T-helper 2 cell treated with Interferon-gamma antibody and Interleukin-4, amounts not matched to agents 5 μg/mL and 100 μg/mL, for 36 hours (primary cell): Measurements from ENCODE around the gene TMEM203.

ENCODE experiments used
- DNase-seq: peaks from one replicate; pipeline ENCODE4 v3.0.0; 2021; ENCODE audit warnings: low spot score
- H3K27ac Mint-ChIP-seq: one replicate; pipeline ENCODE4 v1.8.0; 2021; ENCODE audit warnings: mild to moderate bottlenecking, mixed read lengths
- H3K27me3 Mint-ChIP-seq: one replicate; pipeline ENCODE4 v1.8.0; 2021; ENCODE audit warnings: low read depth, mixed read lengths
- H3K36me3 Mint-ChIP-seq: one replicate; pipeline ENCODE4 v1.8.0; 2021; ENCODE audit warnings: low read depth, mixed read lengths
- H3K4me1 Mint-ChIP-seq: one replicate; pipeline ENCODE4 v1.8.0; 2021; ENCODE audit warnings: low read depth, mixed read lengths
- H3K4me3 Mint-ChIP-seq: one replicate; pipeline ENCODE4 v1.8.0; 2022; ENCODE audit warnings: mild to moderate bottlenecking, moderate library complexity, mixed read lengths
- H3K9me3 Mint-ChIP-seq: one replicate; pipeline ENCODE4 v1.8.0; 2021; ENCODE audit warnings: mixed read lengths

The TMEM203 gene

DNA sequence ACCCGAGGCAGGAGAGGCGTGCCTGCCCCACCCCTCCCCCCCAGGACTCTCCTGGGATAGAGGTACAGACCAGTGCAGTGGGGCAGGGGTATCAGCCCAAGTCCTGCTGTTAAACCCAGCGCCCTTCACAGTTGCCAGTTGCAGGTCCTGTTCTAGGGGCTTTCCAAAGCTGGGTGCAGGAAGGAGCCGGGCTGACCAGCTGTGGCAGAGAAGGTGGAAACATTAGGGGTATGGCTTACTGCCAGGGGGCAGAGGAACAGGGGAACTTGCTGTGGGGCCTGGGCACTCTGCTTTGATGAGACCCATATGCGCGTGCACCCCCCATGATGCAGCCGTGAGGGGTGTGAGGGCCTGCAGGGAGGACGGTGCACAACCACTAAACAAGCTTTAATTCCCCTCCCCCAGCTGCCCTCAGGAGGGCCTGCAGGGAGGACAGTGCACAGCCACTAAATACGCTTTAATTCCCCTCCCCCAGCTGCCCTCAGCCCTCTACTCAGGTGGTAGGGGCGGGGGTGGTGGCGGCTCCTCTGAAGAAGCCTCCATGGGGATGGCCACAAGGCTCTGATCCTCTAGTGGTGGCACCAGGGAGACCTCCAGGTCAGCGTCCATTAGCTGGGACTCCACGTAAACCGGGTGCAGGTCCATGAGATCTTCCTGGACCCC is 34.8 kb downstream of the TMEM203 start:
- DNase-seq = no peak

DNA sequence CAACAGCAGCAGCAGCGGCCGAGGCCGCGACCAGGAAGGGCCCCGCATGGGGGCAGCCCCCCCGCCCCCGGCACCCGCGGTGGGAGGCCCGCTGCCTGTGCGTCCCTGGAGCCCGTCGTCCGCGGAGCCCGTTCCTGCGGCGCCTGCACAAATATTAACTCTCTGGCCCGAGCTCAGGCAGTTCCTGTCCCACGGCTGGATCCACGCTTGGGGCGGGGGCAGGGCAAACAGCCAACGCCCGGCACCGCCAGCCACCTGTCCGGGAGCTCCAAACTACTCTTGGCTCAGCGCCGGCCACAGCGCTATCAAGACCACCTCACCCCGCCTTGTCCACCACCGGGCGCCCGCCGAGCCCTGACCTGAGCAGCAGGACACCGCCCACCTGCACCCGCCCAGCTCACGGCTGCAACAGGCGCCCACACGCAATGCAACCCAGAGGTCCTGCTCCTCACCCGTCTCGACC is 35.5 kb downstream of the TMEM203 start, which contains the start of gene LRRC26:
Gene LRRC26, minus strand, starts transcription at position 156 of the 463 bp plus-strand sequence. Its CDS starts 108 bp downstream, at position 48.
- Mint-ChIP-seq H3K4me1 (no peaks in the 10 kb centered on the region), H3K36me3 (no peaks in the 10 kb centered on the region), H3K27me3 (peaks cover 31% of the 10 kb centered on the region), H3K27ac (no peak within 1 kb of the TSS), H3K4me3 (peak within 1 kb of the TSS; percentile 66), H3K9me3 (no peaks in the 10 kb centered on the region)
- DNase-seq = no peak

More for the DNA sequence above, 34.8 kb downstream of the TMEM203 start:
- H3K27ac Mint-ChIP-seq = no peak overlapping the region
- no peak overlapping the region for H3K4me3 Mint-ChIP-seq
- peaks cover 31% of the 10 kb centered on the region for H3K27me3 Mint-ChIP-seq
- H3K36me3 Mint-ChIP-seq = no peaks in the 10 kb centered on the region
- no peaks in the 10 kb centered on the region for H3K4me1 Mint-ChIP-seq
- no peaks in the 10 kb centered on the region for H3K9me3 Mint-ChIP-seq

DNA sequence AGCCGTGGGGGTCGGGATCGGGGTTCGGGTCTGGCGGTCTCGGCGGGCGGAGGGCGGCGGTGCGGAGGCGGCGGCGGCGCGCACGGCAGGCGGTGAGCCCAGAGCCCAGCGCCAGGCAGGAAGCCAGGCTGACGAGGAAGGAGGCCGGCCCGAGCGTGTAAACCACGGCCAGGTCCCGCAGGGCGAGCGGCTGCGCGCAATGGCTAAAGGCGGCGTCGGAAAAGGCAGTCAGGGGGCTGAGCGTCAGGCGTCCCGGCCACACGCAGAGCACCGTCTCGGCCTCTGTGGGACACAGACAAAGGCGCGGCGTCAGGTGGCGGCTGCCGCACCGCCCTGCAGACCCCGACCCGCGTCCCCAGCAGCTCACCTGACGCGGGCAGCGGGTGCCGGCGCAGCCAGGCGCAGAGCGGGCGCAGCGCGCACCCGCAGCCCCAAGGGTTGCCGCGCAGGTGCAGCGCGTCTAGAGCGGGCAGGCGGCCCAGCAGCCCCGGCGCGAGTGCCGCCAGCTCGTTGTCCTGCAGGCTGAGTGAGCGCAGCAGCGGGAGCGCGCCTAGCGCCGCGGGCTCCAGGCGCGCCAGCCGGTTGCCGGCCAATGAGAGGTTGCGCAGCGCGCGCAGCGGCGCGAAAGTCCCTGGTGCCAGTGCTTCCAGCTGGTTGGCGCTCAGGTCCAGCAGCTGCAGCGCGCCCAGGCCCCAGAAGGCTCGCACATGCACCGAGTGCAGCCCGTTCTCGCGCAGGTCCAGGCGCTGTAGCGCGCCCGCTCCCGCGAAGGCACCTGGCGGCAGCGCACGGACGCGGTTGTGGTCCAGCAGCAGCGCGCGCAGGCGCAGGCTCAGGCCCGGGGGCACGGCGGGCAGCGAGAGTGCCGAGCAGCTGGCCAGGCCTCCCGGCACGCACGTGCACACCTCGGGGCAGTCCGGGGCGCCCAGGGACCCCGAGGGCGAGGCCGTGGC is 36.3 kb downstream of the TMEM203 start:
- no peaks in the 10 kb centered on the region for H3K36me3 Mint-ChIP-seq
- H3K27me3 Mint-ChIP-seq = peaks cover 32% of the 10 kb centered on the region

DNA sequence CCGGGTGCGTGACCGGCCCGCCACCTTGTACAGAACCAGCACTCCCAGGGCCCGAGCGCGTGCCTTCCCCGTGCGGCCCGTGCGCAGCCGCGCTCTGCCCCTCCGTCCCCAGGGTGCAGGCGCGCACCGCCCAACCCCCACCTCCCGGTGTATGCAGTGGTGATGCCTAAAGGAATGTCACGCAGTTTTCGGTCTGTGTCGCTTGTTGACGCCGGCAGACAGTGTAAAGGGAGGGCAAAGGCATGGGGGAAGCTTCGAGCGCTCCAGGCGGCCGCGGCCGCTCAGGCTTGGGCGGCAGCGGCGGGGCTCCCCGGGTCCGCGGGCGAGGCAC is 36.9 kb downstream of the TMEM203 start:
- H3K36me3 Mint-ChIP-seq = no peaks in the 10 kb centered on the region
- H3K27me3 Mint-ChIP-seq = peaks cover 33% of the 10 kb centered on the region
- no peaks in the 10 kb centered on the region for H3K9me3 Mint-ChIP-seq
- H3K4me3 Mint-ChIP-seq = peak overlapping the region; percentile 29
- no peak for DNase-seq
- no peak overlapping the region for H3K27ac Mint-ChIP-seq
- H3K4me1 Mint-ChIP-seq = no peaks in the 10 kb centered on the region

More for the DNA sequence above, 36.3 kb downstream of the TMEM203 start:
- no peak for DNase-seq
- H3K4me3 Mint-ChIP-seq = peak overlapping the region; percentile 66
- no peaks in the 10 kb centered on the region for H3K9me3 Mint-ChIP-seq
- H3K4me1 Mint-ChIP-seq = no peaks in the 10 kb centered on the region
- no peak overlapping the region for H3K27ac Mint-ChIP-seq

DNA sequence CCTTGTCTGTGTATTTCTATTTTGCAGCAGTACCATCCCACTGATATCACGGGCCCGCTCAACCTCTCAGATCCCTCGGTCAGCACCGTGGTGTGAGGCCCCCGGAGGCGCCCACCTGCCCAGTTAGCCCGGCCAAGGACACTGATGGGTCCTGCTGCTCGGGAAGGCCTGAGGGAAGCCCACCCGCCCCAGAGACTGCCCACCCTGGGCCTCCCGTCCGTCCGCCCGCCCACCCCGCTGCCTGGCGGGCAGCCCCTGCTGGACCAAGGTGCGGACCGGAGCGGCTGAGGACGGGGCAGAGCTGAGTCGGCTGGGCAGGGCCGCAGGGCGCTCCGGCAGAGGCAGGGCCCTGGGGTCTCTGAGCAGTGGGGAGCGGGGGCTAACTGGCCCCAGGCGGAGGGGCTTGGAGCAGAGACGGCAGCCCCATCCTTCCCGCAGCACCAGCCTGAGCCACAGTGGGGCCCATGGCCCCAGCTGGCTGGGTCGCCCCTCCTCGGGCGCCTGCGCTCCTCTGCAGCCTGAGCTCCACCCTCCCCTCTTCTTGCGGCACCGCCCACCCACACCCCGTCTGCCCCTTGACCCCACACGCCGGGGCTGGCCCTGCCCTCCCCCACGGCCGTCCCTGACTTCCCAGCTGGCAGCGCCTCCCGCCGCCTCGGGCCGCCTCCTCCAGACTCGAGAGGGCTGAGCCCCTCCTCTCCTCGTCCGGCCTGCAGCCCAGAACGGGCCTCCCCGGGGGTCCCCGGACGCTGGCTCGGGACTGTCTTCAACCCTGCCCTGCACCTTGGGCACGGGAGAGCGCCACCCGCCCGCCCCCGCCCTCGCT is 37.5 kb downstream of the TMEM203 start:
- H3K4me1 Mint-ChIP-seq = no peaks in the 10 kb centered on the region
- H3K4me3 Mint-ChIP-seq = no peak overlapping the region

DNA sequence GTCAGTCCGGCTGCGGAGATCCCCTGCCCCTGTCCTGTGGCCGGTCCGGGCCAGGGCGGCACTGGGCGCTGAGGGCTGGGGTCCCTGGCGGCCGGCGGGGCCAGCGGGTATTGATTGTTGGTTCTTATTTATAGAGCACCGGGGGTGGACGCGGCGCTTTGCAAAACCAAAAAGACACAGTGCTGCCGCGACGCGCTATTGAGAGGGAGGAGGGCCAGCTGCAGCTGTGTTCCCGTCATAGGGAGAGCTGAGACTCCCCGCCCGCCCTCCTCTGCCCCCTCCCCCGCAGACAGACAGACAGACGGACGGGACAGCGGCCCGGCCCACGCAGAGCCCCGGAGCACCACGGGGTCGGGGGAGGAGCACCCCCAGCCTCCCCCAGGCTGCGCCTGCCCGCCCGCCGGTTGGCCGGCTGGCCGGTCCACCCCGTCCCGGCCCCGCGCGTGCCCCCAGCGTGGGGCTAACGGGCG is 38.1 kb downstream of the TMEM203 start:
- Mint-ChIP-seq H3K36me3 (no peaks in the 10 kb centered on the region), H3K4me3 (no peak overlapping the region), H3K27me3 (peaks cover 29% of the 10 kb centered on the region), H3K9me3 (no peaks in the 10 kb centered on the region), H3K27ac (no peak overlapping the region), H3K4me1 (no peaks in the 10 kb centered on the region)
- no peak for DNase-seq

More for the DNA sequence above, 37.5 kb downstream of the TMEM203 start:
- Mint-ChIP-seq H3K27me3 (peaks cover 29% of the 10 kb centered on the region), H3K27ac (no peak overlapping the region), H3K9me3 (no peaks in the 10 kb centered on the region), H3K36me3 (no peaks in the 10 kb centered on the region)
- DNase-seq = no peak

DNA sequence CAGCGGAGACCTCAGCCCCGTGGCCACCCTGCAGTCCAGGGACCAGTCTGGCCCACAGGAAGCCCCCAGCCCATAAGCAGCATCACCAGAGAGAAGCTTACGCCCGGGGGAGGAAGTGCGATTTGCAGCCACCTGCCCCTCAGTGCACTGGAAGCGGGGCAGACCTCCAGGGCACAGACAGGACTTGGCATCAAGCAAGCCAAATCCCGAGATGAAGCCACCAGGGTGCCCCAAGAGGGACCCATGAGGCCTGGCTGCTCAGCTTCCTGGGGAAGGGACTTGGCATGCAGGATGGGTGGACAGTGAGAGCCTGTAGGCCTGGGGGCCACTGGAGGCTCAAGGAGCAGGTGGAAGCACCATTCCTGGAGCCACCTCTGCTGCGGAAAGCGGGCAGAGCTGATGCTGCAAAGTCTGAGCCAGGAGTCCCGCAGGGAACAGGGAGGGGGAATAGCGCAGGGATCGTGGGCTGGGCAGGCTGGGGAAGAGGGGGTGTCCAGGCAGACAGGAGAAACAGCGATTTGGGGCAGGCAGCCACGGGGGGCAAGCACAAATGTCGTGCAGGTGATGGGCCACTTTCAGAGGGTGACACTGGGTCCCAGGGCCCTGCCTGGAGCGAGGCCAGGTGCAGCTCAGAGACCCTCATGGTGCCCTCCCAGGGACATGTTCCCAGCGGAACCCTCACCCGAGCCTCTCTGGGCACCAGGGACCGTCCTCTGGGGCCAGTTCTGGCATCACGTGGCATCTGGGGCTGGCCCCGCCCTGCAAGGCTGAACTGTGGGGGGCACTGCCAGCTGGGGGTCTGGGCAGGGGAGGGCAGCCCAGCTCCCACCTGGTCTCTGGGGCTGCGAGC is 38.8 kb downstream of the TMEM203 start:
- Mint-ChIP-seq H3K4me1 (no peaks in the 10 kb centered on the region), H3K27ac (no peak overlapping the region), H3K36me3 (no peaks in the 10 kb centered on the region), H3K9me3 (no peaks in the 10 kb centered on the region), H3K27me3 (peaks cover 30% of the 10 kb centered on the region), H3K4me3 (no peak overlapping the region)
- no peak for DNase-seq

DNA sequence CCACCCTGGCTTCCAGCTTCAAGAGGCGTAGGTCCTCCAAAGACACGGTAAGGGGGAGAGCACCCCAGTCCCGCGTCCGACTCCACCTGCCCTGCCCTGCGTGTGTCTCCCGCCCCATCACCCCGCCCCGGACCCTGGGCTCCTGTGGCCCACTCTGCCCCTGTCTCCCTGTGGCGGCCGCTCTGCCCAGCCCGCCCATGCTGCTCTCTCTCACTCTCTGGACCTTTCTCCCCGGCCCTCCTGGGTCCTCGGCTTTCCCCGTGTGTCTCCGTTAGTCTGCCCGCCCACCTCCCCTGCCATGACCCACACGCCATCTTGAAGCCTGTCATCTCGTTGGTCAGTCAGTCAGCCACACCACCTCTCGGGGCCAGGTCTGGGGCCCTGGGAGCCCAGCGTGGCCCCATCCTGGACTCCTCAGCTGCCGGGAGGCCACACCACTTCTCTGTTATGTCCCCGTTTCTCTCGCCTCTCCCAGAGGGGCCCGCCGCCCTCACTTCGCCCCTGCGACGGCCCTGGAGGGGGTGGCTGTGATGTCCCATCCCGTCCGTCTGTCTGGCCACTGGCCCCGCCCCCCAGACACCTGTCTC is 40.1 kb downstream of the TMEM203 start:
- Mint-ChIP-seq H3K27ac (no peak overlapping the region), H3K4me1 (no peaks in the 10 kb centered on the region), H3K9me3 (no peaks in the 10 kb centered on the region), H3K36me3 (no peaks in the 10 kb centered on the region), H3K4me3 (no peak overlapping the region), H3K27me3 (peaks cover 27% of the 10 kb centered on the region)
- DNase-seq = no peak

DNA sequence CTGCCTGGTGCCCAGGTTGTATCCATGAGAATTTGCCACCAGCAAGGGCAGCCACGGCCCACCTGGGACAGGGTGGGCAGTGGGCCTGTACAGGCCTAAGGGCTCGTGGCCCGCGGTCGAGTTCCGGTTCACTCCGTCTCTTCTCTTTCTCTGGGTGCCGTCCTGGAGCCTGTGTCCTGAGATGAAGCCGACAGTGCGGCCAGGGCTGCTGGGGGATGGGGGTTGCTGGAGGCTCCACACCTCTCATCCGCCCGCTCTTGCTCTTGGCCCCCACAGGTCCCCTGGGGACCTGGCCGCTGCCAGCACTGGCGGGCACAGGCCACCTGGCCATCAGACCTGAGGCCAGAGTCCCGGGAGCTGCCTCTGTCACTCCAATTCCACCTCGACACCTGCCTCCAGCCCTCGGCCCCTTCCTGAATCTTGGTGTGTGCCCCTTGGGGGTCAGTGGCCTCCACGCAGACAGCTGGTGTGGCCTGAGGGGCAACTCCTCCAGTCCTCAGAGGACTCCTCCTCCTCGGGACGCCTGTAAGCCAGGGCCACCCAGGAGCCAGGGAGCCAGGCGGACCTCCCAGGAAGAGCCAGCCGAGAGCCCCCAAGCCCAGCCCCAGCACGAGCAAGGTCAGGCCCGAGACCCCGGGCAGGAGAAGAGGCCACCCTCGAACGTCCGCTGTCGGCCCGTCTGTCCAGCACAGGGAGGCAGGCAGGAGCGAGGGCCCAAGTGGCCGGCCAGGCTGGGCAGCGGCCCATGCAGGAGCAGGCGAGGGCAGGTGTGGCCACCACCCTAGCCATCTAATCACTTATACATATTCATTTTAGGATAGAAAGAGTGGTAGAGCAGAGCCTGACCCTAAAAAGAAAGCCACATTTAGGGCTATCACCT is 40.8 kb downstream of the TMEM203 start:
- H3K4me1 Mint-ChIP-seq = no peaks in the 10 kb centered on the region

DNA sequence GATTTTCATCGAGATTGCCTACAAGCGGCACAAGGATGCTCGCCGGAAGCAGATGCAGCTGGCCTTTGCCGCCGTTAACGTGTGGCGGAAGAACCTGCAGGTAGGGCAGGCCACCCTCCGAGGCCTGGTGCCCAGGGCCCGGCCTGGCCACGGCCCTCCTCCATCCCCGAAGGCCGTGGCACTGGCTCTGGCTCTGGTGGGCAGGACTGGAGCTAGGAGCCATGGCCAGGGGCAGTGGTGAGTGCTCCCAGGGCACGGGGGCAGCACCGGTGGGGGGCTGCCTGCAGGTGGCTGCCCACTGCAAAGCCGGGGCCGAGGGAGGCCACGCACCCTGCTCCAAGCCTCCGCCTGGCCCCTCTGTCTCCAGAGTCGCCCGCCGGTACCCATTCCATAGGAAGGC is 41.6 kb downstream of the TMEM203 start:
- Mint-ChIP-seq H3K9me3 (no peaks in the 10 kb centered on the region), H3K4me3 (no peak overlapping the region), H3K36me3 (no peaks in the 10 kb centered on the region), H3K4me1 (peaks cover 4% of the 10 kb centered on the region), H3K27ac (no peak overlapping the region), H3K27me3 (peaks cover 31% of the 10 kb centered on the region)
- DNase-seq = no peak

More for the DNA sequence above, 40.8 kb downstream of the TMEM203 start:
- Mint-ChIP-seq H3K9me3 (no peaks in the 10 kb centered on the region), H3K36me3 (no peaks in the 10 kb centered on the region), H3K27ac (no peak overlapping the region), H3K4me3 (no peak overlapping the region), H3K27me3 (peaks cover 28% of the 10 kb centered on the region)
- no peak for DNase-seq

DNA sequence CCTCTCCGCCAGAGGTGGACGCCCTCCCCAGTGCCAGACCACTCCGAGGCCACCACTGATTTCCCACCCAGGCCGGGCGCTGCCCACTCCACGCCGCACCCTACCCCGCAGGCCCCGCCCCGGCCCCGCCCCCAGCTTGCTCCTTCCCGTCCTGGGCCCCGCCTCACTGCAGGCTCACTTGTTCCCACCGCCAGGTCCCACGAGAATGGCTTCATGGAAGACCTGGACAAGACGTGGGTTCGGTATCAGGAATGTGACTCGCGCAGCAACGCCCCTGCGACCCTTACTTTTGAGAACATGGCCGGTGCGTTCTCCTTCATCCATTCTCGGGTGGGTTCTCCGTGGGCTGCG is 42.1 kb downstream of the TMEM203 start:
- Mint-ChIP-seq H3K36me3 (no peaks in the 10 kb centered on the region), H3K27me3 (peaks cover 32% of the 10 kb centered on the region), H3K4me3 (no peak overlapping the region), H3K4me1 (peaks cover 4% of the 10 kb centered on the region), H3K9me3 (no peaks in the 10 kb centered on the region), H3K27ac (no peak overlapping the region)
- DNase-seq = no peak
